ENCODE results near the gene CHST1.

CHST1 gene

GRCh38 chr11:45606514-45607281 is 58.7 kb downstream of the CHST1 start:
- no peak for DNase-seq (ENCODE audit: low spot score)

GRCh38 chr11:45605051-45605450 is 60.4 kb downstream of the CHST1 start:
- DNase-seq (ENCODE audit: low spot score): no peak

- no peak for DNase-seq (ENCODE audit: low spot score)
Observed at GRCh38 chr11:45603946-45604682, 61.3 kb downstream of the CHST1 start.

- no peak for DNase-seq (ENCODE audit: low spot score)
Observed at GRCh38 chr11:45599161-45599943, 66.1 kb downstream of the CHST1 start.
